Activated naive CD8-positive, alpha-beta T cell (primary cell): ENCODE results near the gene IGFBP2.

Experiments
- H3K27ac Mint-ChIP-seq: one replicate; pipeline ENCODE4 v1.8.0; 2021; ENCODE audit warnings: mixed read lengths
- H3K27me3 Mint-ChIP-seq: one replicate; pipeline ENCODE4 v1.8.0; 2021; ENCODE audit warnings: mixed read lengths
- H3K36me3 Mint-ChIP-seq: one replicate; pipeline ENCODE4 v1.8.0; 2021; ENCODE audit warnings: mixed read lengths
- H3K4me1 Mint-ChIP-seq: one replicate; pipeline ENCODE4 v1.8.0; 2021; ENCODE audit warnings: low read depth, mixed read lengths
- H3K4me3 Mint-ChIP-seq: one replicate; pipeline ENCODE4 v1.8.0; 2021; ENCODE audit warnings: mild to moderate bottlenecking, mixed read lengths
- H3K9me3 Mint-ChIP-seq: one replicate; pipeline ENCODE4 v1.8.0; 2021; ENCODE audit warnings: low read depth, mixed read lengths

The IGFBP2 gene

DNA sequence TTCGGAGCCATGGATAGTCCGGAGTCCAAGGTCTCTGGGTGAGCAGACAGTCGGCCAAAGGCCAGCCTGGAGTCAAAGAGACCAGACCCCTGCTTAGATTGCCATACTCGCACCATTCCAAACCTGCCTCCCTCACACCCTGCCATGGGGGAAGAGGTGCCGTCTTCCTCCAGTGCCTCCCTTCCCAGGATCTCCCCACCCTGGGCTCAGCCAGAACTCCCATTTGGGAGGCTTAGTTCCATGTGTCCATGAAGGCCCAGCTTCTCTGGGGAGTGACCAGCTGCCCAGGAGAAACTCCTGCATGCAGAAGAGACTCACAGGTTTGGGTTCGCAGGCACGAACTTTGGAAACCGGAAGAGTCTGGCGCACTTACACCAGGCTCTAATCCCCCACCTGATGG lies 40.4 kb downstream of the IGFBP2 start:
- H3K27ac Mint-ChIP-seq = no peak overlapping the region
- H3K9me3 Mint-ChIP-seq = no peaks in the 10 kb centered on the region
- H3K36me3 Mint-ChIP-seq = no peaks in the 10 kb centered on the region
- H3K27me3 Mint-ChIP-seq = no peaks in the 10 kb centered on the region
- H3K4me3 Mint-ChIP-seq = no peak overlapping the region
- no peaks in the 10 kb centered on the region for H3K4me1 Mint-ChIP-seq

DNA sequence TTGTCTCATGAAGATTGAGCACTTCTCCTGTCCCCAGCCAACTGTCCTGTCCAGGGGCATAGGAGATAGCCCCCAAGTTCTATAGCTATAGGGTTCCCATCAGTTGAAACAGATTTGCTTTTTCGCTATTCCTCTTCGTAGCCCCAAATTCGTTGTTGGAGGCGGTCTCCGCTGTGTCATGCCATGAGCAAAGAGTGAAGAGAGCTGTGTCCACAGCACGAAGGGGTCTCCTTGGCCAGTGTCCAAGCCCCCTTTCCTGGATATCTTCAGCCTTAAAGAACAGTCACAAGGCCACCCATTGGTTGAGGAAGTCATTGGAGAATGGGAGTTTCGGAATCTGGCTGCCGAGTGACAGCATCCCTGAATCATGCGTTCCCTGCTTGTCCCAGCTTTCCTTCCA lies 41.2 kb downstream of the IGFBP2 start:
- Mint-ChIP-seq H3K27me3 (no peaks in the 10 kb centered on the region), H3K36me3 (no peaks in the 10 kb centered on the region), H3K4me1 (no peaks in the 10 kb centered on the region), H3K27ac (no peak overlapping the region), H3K9me3 (no peaks in the 10 kb centered on the region), H3K4me3 (no peak overlapping the region)

DNA sequence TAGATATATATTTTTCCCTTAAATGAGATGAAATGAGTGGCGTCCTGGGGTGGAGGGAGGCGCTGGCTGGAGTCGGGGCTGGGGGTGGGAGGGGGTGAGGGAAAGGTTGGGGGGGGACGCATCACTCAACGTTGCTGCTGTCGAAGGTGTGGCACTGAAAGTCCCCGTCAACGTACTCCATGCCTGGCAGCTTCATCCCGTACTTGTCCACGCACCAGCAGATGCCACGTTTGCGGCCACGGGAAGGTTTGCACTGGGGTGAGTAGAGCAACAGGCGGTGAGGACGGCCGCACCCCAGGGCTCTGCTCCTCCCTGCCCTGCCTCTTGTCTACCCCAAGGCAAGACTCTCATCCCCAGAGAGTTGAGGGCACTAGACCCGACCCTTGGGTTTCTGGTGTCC lies 43.4 kb downstream of the IGFBP2 start:
- H3K27me3 Mint-ChIP-seq = peaks cover 4% of the 10 kb centered on the region
- H3K9me3 Mint-ChIP-seq = no peaks in the 10 kb centered on the region
- no peak overlapping the region for H3K27ac Mint-ChIP-seq
- H3K4me3 Mint-ChIP-seq = no peak overlapping the region
- no peaks in the 10 kb centered on the region for H3K4me1 Mint-ChIP-seq
- no peaks in the 10 kb centered on the region for H3K36me3 Mint-ChIP-seq

DNA sequence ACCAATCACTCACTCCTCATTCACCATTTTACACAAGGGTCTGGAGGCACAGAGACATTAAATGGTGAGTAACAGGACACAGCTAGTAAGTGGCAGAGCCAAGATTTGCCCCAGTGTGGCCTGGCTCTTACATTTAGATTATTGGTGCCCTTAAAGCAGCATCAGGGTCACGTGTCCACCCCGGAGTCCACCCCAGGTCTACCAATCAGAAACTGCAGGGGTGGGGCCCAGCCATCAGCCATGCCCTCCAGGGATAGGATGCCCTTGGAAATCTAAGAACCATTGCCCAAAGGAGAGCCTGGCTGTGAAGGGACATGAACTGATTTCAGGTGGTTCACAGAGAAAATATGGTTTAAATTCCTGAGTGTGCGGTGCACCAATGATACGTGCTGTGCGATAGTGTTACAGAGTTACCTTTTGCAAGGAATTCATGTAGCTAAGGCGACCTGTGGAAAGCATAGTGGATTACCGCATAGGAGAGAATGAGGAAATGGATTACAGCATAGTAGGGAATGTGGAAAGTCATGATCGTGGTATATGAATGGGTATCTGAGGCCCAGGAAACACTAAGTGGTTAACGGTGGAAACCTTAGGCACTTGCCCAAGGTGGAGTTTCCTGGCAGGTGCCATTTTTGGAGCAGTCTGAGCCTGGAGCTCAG lies 44.3 kb downstream of the IGFBP2 start:
- peaks cover 4% of the 10 kb centered on the region for H3K27me3 Mint-ChIP-seq
- no peak overlapping the region for H3K27ac Mint-ChIP-seq
- H3K9me3 Mint-ChIP-seq = no peaks in the 10 kb centered on the region

DNA sequence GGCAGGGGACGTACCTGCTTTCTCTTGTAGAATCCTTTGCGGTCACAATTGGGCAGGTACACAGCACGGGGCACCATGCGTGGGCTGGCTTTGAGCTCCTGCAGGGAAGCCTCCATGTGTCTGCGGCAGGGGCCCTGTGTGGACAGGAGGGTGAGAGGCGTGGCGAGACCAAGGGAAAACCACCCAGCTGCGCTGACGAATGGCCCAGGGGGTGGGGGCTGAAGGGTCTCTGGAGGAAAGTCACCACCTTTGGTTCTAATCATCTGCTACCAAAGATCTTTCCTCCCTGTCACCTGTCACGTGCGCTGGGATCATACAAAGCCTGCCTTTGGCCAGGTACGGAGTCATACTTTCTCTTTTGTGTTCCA lies 44.9 kb downstream of the IGFBP2 start:
- H3K36me3 Mint-ChIP-seq = no peaks in the 10 kb centered on the region
- H3K27me3 Mint-ChIP-seq = peaks cover 4% of the 10 kb centered on the region

More for the DNA sequence above, 44.3 kb downstream of the IGFBP2 start:
- Mint-ChIP-seq H3K4me1 (no peaks in the 10 kb centered on the region), H3K36me3 (no peaks in the 10 kb centered on the region), H3K4me3 (no peak overlapping the region)

DNA sequence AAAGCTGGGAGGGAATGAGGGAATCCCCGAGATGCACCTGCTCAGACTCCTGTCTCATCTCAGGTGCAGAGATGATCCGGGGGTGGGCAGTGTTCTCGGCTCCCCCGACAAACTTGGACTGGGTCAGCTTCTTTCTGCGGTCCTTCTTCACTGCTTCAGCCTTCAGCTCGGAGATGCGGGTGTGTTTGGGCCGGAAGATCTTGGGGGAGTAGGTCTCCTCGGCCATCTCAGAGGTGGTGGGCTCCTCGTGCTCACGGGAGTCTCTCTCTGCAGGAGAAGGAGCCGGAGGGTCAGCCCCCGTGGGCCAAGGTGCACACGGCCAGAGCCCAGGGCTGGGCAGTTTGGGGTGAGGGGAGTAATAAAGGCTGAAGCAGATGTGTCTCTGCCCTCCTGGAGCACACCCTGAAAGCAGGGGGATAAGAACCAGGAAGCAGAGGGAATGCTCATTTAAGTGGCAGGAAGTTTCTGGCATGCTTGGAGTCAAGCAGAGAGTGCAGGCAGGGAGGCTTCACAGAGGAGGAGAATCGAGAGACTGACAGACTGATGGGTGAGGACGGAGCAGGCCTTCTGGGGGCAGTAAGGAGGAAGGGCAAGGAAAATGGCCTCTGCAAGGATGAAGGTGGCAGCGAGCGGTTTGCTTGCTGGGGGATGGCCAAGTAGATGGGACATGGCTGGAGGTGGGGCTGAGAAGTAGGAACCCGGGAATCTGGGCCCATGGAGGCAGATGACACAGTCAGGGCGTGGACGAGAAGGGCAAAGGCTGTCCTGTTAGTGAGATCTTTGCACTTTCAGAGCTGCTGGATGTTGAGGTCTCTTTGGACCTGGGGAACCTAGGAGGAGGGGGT lies 45.8 kb downstream of the IGFBP2 start:
- Mint-ChIP-seq H3K9me3 (no peaks in the 10 kb centered on the region), H3K27me3 (peaks cover 7% of the 10 kb centered on the region), H3K4me1 (no peaks in the 10 kb centered on the region), H3K4me3 (no peak overlapping the region), H3K36me3 (no peaks in the 10 kb centered on the region), H3K27ac (no peak overlapping the region)

More for the DNA sequence above, 44.9 kb downstream of the IGFBP2 start:
- no peak overlapping the region for H3K4me3 Mint-ChIP-seq
- H3K4me1 Mint-ChIP-seq = no peaks in the 10 kb centered on the region
- H3K9me3 Mint-ChIP-seq = no peaks in the 10 kb centered on the region
- no peak overlapping the region for H3K27ac Mint-ChIP-seq

DNA sequence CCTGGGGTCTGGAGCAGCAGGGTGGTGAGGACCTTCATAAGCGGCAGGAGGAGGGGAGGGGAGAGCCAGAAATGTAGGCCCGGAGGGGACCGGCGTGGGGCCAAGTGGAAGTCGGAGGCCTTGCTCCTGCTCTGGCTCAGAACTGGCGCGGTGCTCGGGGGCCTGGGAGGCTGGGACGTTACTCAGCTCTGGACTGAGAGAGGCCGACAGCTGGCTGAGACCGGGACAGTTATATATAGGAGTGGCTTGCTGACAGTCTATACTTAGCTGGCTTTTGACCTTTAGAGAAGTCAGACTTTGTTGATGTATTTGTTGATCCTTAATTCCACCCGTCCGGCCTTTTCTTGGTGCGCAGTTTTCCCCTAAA lies 46.4 kb downstream of the IGFBP2 start:
- Mint-ChIP-seq H3K9me3 (no peaks in the 10 kb centered on the region), H3K4me1 (no peaks in the 10 kb centered on the region), H3K4me3 (no peak overlapping the region), H3K27me3 (peaks cover 11% of the 10 kb centered on the region), H3K27ac (no peak overlapping the region), H3K36me3 (no peaks in the 10 kb centered on the region)

DNA sequence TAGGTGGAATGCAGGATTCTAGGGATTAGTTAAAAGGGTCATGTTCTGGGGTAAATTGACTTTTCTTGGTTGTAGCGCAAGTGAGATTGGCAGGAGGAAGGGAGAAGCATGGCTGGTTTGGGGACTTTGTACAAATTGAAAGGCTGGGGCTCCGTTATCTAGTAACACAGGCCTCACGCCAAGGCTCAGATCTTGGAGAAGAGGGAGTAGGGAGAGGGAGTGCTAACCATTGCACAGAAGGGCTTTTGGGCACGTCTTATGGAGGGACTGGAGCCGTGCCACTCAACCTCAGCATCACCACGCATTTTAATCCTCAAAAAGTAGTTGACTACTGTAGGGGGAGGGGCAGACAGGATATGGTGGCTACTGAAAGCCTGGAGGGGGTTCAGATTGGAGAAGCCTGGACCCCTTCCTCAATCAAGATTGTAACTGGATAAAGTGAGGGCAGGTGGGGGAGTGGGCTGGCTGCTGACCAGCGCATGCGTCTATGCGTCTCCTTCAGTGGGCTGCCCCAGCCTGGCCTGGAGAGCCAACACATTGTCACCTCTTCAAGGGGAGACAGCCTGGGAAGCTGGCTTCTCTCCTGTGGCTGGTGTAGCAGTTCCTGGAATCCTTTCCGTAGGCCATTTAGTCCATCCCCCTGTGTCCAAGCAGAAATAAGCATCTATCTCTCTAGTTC lies 47.9 kb downstream of the IGFBP2 start:
- peaks cover 11% of the 10 kb centered on the region for H3K27me3 Mint-ChIP-seq
- no peak overlapping the region for H3K27ac Mint-ChIP-seq
- H3K4me3 Mint-ChIP-seq = no peak overlapping the region
- H3K9me3 Mint-ChIP-seq = no peaks in the 10 kb centered on the region
- no peaks in the 10 kb centered on the region for H3K4me1 Mint-ChIP-seq
- no peaks in the 10 kb centered on the region for H3K36me3 Mint-ChIP-seq

DNA sequence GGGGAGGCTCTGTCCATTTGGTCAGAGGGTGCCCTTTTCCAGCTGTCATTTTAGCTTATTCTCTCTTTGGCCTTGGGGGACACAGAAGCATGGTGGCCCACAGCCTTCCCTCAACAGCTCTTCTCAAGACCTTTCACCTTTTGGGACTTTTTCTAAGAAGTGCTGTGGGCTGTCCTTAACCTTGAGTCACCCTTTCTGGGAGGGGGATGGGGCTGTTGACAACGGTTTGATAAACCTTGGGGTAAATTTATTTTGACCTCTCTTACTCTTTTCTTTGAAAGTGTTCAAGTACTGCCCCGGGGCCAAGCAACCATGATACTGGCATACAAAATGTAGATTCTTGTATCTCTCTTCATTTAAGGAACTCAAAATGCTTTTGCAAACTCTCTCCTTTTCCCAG lies 48.5 kb downstream of the IGFBP2 start:
- Mint-ChIP-seq H3K4me1 (no peaks in the 10 kb centered on the region), H3K27me3 (peaks cover 11% of the 10 kb centered on the region), H3K27ac (no peak overlapping the region), H3K9me3 (no peaks in the 10 kb centered on the region), H3K36me3 (no peaks in the 10 kb centered on the region), H3K4me3 (no peak overlapping the region)

DNA sequence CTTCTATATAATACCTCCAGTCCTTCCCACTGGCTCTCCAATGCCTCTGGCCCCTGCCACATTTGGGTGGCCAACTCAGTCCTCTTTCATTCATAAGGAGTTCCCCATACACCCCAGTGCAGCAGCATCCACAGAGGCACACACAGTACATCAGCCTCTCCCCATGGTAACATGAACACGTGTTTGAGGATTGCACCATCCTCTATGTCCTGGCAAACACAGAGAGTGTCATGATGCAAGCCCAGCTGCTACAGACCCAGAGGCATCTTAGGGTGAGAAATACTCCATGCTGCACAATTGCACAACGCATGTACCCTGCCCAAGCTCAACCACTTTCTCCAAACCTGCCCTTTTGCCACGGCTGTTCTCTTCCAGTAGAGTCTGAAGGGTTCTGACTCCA lies 50.6 kb downstream of the IGFBP2 start:
- H3K4me1 Mint-ChIP-seq = no peaks in the 10 kb centered on the region
- H3K9me3 Mint-ChIP-seq = no peaks in the 10 kb centered on the region
- no peak overlapping the region for H3K27ac Mint-ChIP-seq
- no peaks in the 10 kb centered on the region for H3K36me3 Mint-ChIP-seq
- H3K4me3 Mint-ChIP-seq = no peak overlapping the region
- H3K27me3 Mint-ChIP-seq = peaks cover 13% of the 10 kb centered on the region

DNA sequence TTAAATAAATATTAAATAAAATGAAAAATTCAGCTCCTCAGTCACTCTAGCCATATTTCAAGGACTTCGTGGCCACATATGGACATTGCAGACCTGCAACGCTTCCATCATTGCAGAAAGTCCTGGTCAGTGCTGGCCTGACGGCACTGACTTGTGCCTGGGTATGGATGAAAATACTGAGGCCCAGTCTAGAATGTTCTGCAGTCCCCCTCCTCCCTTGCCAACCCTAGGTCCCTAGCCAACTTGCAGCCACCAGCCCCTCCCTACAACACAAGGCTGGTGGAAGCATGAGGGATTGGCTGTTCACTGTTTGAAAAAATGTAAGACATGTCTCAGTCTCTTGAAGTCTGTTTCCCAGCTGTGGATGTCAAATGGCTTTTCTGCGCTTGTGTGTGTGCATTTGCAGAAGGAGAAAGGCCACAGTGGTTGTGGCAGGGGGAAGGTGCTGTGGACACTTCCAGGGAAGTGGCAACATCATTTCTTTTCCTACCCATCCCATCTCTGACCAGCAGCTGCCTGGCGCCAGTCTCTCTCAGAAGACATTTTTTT lies 52.2 kb downstream of the IGFBP2 start:
- H3K27ac Mint-ChIP-seq = no peak overlapping the region
- H3K4me3 Mint-ChIP-seq = no peak overlapping the region
- no peaks in the 10 kb centered on the region for H3K9me3 Mint-ChIP-seq
- peaks cover 16% of the 10 kb centered on the region for H3K27me3 Mint-ChIP-seq
- no peaks in the 10 kb centered on the region for H3K36me3 Mint-ChIP-seq
- no peaks in the 10 kb centered on the region for H3K4me1 Mint-ChIP-seq

DNA sequence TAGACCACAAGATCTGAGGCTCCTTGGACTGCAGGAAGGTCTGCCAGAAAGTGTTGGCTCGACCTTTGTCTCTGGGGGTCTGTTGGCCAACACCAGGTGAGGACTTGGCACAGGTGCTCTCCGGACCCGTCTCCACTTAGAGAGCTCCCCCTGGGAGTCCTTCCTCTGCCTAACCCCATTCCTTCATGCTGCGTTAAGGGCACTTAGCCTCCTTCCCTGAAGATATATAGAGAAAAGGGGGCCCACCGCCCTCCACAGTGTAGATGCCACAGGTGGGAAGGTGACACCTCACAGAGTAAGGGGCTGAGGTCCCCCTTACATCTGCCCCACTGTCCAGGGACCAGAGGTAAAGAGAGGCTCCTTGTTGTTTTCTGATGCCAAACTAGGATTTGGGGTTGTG lies 53.9 kb downstream of the IGFBP2 start:
- Mint-ChIP-seq H3K27ac (no peak overlapping the region), H3K9me3 (no peaks in the 10 kb centered on the region), H3K36me3 (no peaks in the 10 kb centered on the region), H3K27me3 (peaks cover 19% of the 10 kb centered on the region), H3K4me1 (peaks cover 11% of the 10 kb centered on the region), H3K4me3 (no peak overlapping the region)

DNA sequence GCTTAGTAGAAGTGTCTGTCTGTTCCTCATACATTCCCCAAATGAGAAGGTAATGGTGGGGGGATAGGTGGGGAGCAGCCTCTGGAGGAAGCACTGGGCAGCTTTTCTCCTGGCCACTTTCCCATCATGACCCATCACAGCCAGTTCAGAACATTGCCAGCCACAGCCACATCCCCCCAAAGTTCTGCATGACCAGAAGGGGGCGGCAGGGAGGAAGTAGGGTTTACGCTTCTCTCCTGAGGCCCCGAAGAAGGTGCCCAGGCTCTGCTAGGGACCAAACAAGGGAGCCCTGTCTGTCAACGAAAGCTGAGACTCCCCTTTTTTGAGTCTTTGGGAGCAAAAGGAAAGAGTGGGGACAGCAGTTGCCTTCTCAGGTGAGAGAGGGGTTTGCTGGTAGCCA lies 54.4 kb downstream of the IGFBP2 start:
- Mint-ChIP-seq H3K27me3 (peaks cover 20% of the 10 kb centered on the region), H3K9me3 (no peaks in the 10 kb centered on the region), H3K4me3 (no peak overlapping the region), H3K27ac (no peak overlapping the region), H3K36me3 (no peaks in the 10 kb centered on the region), H3K4me1 (peaks cover 16% of the 10 kb centered on the region)

DNA sequence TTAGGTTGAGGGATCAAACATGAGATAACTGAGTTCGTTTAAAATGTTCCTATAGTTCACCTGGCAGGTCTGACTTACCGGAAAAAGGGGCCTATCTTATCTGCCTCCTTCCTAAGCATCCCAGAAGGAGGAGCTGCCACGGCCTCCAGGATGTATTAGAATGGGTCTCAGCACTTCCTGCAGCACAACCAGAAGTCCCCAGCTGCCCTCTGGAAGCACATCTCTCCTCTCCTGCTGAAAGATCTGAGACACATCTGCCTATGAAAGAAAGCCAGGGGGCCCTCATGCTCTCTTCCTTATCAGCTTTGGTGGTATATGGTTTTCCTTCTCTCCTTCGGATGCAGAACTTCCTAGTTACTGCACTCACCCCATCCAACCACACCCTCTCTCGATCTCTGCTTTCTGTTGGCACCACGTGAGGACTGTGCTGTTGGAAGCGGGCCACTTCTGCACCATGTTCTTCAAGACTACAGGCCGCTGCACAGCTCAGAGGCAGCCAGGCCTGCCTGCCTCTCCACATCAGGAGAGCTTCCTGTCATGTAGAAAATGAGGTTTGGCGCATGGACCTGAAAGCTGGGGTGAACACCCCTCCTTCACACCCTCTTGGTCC lies 55.6 kb downstream of the IGFBP2 start:
- Mint-ChIP-seq H3K27ac (no peak overlapping the region), H3K36me3 (no peaks in the 10 kb centered on the region), H3K4me1 (peaks cover 25% of the 10 kb centered on the region), H3K4me3 (no peak overlapping the region), H3K27me3 (peaks cover 23% of the 10 kb centered on the region), H3K9me3 (no peaks in the 10 kb centered on the region)

DNA sequence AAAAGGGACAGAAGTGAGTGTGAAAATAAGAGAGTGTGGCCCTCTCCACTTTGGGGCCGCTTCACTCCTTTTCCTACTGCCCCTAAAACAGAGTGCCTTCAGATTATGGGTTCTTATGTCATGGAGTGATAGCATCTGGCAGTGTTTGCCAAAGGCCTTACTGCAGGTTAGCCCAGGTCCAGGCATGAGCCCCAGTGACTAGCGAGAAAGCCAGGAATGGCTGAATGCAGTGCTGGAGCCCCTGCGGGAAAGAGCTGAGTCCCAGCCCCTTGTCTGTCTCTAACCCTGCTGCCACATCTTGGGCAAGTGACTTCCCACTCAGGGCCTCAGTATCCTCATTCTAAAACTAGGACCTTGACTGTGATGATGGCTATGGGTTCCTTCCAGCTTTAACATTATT lies 56.2 kb downstream of the IGFBP2 start:
- H3K4me1 Mint-ChIP-seq = peaks cover 29% of the 10 kb centered on the region
- no peak overlapping the region for H3K27ac Mint-ChIP-seq
- H3K36me3 Mint-ChIP-seq = no peaks in the 10 kb centered on the region
- no peaks in the 10 kb centered on the region for H3K9me3 Mint-ChIP-seq
- no peak overlapping the region for H3K4me3 Mint-ChIP-seq
- peaks cover 18% of the 10 kb centered on the region for H3K27me3 Mint-ChIP-seq
